Measurements from ENCODE around the gene PLEKHG2. TPM values are rescaled to one million over a fixed set of nuclear protein-coding genes. Genes with fewer than 3 reads are reported as not detected.

Gene PLEKHG2
- total RNA-seq, 4 donors from 2014 or later = 16.7 to 38.4 (median 22.2) TPM

DNA sequence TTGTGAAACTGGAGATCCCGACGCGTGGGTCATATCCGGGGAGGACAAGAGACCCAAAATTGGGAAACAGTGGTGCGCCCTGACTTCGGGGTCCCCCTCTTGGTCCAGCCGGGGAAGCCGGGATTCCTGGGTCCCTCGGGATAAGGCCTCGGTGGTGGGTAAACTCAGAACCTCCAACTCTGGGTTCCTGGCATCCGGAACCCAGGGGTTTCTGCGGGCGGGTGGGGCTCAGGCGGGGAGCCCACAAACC is 5.1 kb upstream of the PLEKHG2 start:
- DNase-seq (ENCODE audit: extremely low spot score) = no peak
- Histone ChIP-seq H3K9me3 (no peaks in the 10 kb centered on the region), H3K4me1 (peaks cover 36 to 56% (median 49%) of the 10 kb centered on the region in 4 donors), H3K36me3 (peaks cover 13 to 22% (median 21%) of the 10 kb centered on the region in 4 donors), H3K4me3 (peak overlapping the region; percentile 63 to 93 (median 80)), H3K27me3 (no peaks in the 10 kb centered on the region), H3K27ac (replicated peaks in 1 of 4) (peak overlapping the region; percentile 99 to 100 (median 100))
- no peak for TF ChIP-seq EP300 (IDR thresholded peaks at IDR 0.05)
- no peak for TF ChIP-seq POLR2AphosphoS5 (IDR thresholded peaks at IDR 0.05)
- TF ChIP-seq, protein P1, sequence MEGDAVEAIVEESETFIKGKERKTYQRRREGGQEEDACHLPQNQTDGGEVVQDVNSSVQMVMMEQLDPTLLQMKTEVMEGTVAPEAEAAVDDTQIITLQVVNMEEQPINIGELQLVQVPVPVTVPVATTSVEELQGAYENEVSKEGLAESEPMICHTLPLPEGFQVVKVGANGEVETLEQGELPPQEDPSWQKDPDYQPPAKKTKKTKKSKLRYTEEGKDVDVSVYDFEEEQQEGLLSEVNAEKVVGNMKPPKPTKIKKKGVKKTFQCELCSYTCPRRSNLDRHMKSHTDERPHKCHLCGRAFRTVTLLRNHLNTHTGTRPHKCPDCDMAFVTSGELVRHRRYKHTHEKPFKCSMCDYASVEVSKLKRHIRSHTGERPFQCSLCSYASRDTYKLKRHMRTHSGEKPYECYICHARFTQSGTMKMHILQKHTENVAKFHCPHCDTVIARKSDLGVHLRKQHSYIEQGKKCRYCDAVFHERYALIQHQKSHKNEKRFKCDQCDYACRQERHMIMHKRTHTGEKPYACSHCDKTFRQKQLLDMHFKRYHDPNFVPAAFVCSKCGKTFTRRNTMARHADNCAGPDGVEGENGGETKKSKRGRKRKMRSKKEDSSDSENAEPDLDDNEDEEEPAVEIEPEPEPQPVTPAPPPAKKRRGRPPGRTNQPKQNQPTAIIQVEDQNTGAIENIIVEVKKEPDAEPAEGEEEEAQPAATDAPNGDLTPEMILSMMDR (IDR thresholded peaks at IDR 0.05) = no peak
- no peak for TF ChIP-seq POLR2A (IDR thresholded peaks at IDR 0.05; ENCODE audit: low read depth)
- WGBS = 0% methylated on average over 1 of the region's 14 CpGs
- intact Hi-C loops (cut with DNase I) = no loop called here

DNA sequence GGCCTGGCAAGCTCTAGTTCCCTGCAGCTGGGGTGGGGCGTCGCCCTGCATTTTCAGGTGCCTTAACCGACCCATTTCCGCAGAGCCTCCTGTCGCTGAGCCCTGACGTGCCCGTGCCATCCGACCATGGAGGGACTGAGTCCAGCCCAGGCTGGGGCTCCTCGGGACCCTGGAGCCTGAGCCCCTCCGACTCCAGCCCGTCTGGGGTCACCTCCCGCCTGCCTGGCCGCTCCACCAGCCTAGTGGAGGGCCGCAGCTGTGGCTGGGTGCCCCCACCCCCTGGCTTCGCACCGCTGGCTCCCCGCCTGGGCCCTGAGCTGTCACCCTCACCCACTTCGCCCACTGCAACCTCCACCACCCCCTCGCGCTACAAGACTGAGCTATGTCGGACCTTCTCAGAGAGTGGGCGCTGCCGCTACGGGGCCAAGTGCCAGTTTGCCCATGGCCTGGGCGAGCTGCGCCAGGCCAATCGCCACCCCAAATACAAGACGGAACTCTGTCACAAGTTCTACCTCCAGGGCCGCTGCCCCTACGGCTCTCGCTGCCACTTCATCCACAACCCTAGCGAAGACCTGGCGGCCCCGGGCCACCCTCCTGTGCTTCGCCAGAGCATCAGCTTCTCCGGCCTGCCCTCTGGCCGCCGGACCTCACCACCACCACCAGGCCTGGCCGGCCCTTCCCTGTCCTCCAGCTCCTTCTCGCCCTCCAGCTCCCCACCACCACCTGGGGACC is 4.6 kb upstream of the PLEKHG2 start:
- H3K4me1 ChIP-seq = peaks cover 35 to 54% (median 45%) of the 10 kb centered on the region in 4 donors
- peak overlapping the region; percentile 63 to 93 (median 80) for H3K4me3 ChIP-seq
- no peak for DNase-seq (ENCODE audit: extremely low spot score)
- no peaks in the 10 kb centered on the region for H3K9me3 ChIP-seq
- H3K27ac ChIP-seq (replicated peaks in 1 of 4) = peak overlapping the region; percentile 99 to 100 (median 100)
- no peaks in the 10 kb centered on the region for H3K27me3 ChIP-seq
- no peak for TF ChIP-seq EP300 (IDR thresholded peaks at IDR 0.05)
- TF ChIP-seq, protein P1 (IDR thresholded peaks at IDR 0.05) = no peak
- no peak for TF ChIP-seq POLR2A (IDR thresholded peaks at IDR 0.05; ENCODE audit: low read depth)
- TF ChIP-seq POLR2AphosphoS5 (IDR thresholded peaks at IDR 0.05) = peak in 1 of 2 donors; percentile 71
- intact Hi-C loops (cut with DNase I) = no loop called here
- H3K36me3 ChIP-seq = peaks cover 13 to 22% (median 21%) of the 10 kb centered on the region in 4 donors
- 11% methylated on average over 12 of the region's 40 CpGs for WGBS

DNA sequence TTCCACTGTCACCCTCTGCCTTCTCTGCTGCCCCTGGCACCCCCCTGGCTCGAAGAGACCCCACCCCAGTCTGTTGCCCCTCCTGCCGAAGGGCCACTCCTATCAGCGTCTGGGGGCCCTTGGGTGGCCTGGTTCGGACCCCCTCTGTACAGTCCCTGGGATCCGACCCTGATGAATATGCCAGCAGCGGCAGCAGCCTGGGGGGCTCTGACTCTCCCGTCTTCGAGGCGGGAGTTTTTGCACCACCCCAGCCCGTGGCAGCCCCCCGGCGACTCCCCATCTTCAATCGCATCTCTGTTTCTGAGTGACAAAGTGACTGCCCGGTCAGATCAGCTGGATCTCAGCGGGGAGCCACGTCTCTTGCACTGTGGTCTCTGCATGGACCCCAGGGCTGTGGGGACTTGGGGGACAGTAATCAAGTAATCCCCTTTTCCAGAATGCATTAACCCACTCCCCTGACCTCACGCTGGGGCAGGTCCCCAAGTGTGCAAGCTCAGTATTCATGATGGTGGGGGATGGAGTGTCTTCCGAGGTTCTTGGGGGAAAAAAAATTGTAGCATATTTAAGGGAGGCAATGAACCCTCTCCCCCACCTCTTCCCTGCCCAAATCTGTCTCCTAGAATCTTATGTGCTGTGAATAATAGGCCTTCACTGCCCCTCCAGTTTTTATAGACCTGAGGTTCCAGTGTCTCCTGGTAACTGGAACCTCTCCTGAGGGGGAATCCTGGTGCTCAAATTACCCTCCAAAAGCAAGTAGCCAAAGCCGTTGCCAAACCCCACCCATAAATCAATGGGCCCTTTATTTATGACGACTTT is 3.9 kb upstream of the PLEKHG2 start:
- H3K4me3 ChIP-seq = peak overlapping the region; percentile 63 to 93 (median 80)
- H3K36me3 ChIP-seq = peaks cover 13 to 22% (median 21%) of the 10 kb centered on the region in 4 donors
- H3K27ac ChIP-seq (replicated peaks in 1 of 4) = peak overlapping the region; percentile 99 to 100 (median 100)
- no peak for DNase-seq (ENCODE audit: extremely low spot score)
- peaks cover 35 to 50% (median 45%) of the 10 kb centered on the region in 4 donors for H3K4me1 ChIP-seq
- TF ChIP-seq EP300 (IDR thresholded peaks at IDR 0.05) (no peak), POLR2A (IDR thresholded peaks at IDR 0.05; ENCODE audit: low read depth) (peak; percentile 42), POLR2AphosphoS5 (IDR thresholded peaks at IDR 0.05) (peak in 1 of 2 donors; percentile 70)
- TF ChIP-seq, protein P1 (IDR thresholded peaks at IDR 0.05) = no peak
- intact Hi-C loops (cut with DNase I) = no loop called here
- no peaks in the 10 kb centered on the region for H3K27me3 ChIP-seq
- no peaks in the 10 kb centered on the region for H3K9me3 ChIP-seq
- 7% methylated on average over 6 of the region's 20 CpGs for WGBS

DNA sequence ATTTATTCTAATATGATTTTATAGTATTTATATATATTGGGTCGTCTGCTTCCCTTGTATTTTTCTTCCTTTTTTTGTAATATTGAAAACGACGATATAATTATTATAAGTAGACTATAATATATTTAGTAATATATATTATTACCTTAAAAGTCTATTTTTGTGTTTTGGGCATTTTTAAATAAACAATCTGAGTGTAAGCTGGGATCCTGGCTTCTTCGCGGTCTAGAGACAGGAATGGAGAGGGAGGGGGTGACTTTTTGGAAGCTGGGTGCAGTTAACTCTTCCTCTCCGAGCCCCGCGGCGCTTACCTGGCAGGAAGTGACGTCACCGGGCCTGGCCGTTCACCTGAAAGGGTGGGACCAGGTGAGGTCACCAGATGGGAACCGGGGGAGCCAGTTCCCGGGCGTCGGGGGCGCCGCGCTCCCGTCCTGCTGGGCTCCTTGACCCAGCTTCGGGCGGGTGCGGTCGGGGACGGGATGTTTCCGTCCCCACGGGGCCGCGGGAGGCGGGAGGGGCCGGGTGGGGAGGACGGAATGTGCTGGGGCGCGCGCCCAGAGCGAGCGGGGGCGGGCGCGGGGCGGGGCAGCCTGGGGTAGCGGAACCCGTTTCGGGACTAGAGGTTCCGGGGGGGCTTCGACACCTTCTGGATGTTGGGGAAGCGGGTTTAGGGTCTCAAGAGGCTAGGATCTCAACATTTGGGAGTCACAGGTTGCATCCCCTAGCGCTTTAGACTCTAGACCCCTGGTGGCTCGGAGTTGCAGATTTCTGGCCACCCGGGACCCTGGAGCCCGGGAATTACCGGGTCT is 3.1 kb upstream of the PLEKHG2 start:
- intact Hi-C loops (cut with DNase I) = no loop called here
- 0% methylated on average over 22 of the region's 52 CpGs for WGBS
- H3K4me3 ChIP-seq = peak overlapping the region; percentile 63 to 93 (median 80)
- peak overlapping the region; percentile 99 to 100 (median 100) for H3K27ac ChIP-seq (replicated peaks in 1 of 4)
- peaks cover 32 to 53% (median 48%) of the 10 kb centered on the region in 4 donors for H3K4me1 ChIP-seq
- DNase-seq (ENCODE audit: extremely low spot score) = peak; percentile 97
- H3K27me3 ChIP-seq = no peaks in the 10 kb centered on the region
- no peaks in the 10 kb centered on the region for H3K9me3 ChIP-seq
- TF ChIP-seq, protein P1 (IDR thresholded peaks at IDR 0.05) = no peak
- TF ChIP-seq POLR2AphosphoS5 (IDR thresholded peaks at IDR 0.05) (peak in 1 of 2 donors; percentile 95), POLR2A (IDR thresholded peaks at IDR 0.05; ENCODE audit: low read depth) (peak; percentile 82), EP300 (IDR thresholded peaks at IDR 0.05) (peak; percentile 89)
- peaks cover 13 to 22% (median 21%) of the 10 kb centered on the region in 4 donors for H3K36me3 ChIP-seq

All from esophagus muscularis mucosa (tissue), 4 donors.